Smooth muscle cell of the brain vasculature (primary cell): ENCODE data around the gene CTTN.

Source experiments
- DNase-seq: peaks from one replicate; pipeline ENCODE4 v3.0.0-alpha.2; 2012; ENCODE audit warnings: low read depth, low spot score

CTTN gene

DNA sequence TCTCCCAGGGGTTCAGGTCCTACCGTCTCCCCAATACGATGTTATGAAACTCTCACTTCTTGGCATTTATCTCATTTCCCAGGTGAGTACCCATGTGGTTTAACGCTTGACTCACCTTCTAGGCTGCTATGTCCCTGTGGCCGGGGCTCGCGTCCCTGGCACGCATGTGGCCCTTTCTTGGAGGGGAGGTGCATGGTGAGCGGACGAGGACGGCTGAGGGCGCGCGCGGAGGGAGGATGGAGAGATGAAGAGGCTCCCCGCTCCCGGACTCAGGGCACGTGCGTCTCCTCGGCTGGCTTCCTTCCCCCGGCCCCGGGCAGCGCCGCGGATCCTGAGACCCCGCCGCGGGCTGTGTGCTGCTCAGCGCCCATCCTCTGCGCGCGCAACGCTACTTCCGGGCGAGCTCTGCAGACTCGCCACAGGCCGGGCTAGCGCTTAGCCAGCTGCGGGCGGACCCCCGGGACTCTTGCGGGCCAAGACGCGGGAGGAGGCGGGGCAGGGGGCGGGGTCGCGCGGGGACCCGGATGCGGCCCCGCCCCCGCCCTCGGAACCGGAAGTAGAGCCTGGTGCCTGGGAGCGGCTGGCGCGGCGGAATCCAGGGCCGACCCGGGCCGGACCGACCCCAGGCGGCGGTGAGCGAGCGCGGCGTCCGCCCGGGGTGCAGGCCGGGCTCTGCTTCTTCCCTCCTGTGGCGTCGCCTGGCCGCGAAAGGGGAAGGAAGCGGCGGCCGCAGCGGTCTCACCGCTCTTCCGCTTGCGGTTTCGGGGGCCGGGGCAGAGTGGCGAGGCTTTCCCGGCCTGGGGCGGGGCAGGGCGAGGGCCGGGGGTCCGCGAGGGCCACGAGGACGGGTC is at the start of gene CTTN:
CTTN (plus strand) TSS at position 547 of the 851 bp plus-strand sequence. CDS start 8,769 bp downstream, outside the sequence.
- no peak for DNase-seq

DNA sequence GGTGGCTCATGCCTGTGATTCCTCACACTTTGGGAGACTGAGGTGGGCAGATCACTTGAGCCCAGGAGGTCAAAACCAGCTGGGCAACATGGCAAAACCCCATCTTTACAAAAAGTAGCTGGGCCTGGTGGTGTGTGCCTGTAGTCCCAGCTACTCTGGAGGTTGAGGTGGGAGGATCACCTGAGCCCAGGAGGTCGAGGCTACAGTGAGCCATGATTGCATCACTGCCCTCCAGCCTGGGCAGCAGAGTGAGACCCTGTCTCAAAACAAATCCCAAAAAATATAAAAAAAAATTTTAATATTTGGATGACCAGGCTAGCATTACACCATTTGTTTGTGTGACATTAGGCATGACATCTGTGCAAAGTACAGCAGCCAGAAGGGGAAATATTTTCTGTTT is 49.7 kb upstream of the CTTN start:
- DNase-seq = no peak

DNA sequence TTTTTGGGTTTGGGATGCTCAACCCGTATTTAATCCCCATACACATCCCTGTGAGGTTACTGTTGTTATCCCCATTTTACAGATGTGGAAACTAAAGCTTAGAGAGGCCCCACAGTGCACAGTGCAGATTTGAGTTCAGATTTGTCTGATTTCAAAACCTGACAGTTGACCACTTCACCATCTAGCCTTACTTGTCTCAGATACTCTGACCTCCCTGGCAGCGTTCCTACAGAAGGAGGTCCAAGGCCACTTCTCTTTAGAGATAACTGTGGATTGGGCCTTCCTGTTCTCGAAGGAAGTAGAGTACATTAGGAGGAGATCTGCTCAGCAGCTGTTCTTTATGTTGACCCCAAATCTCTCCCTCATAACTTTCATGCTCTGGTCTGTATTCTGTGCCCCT is 46.7 kb upstream of the CTTN start:
- no peak for DNase-seq

DNA sequence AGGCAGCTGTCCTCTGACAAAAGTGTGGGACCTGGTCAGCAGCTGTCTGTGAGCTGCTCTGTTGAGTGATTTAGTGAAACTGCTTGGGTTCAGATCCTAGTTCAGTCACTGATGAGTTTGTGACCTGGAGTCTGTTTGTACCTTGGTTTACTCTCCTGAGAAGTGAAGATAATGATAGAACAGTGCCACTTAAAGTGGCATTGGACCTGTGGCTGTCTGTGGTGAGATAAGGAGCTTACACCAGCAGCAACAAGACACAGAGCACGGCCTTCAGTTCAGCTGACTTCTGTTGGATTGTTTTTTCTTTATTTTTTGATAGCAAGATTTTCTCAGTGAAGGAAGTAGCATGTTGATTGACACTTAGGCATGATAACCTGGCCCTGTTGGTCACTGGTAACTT is 46.2 kb upstream of the CTTN start:
- DNase-seq = no peak

DNA sequence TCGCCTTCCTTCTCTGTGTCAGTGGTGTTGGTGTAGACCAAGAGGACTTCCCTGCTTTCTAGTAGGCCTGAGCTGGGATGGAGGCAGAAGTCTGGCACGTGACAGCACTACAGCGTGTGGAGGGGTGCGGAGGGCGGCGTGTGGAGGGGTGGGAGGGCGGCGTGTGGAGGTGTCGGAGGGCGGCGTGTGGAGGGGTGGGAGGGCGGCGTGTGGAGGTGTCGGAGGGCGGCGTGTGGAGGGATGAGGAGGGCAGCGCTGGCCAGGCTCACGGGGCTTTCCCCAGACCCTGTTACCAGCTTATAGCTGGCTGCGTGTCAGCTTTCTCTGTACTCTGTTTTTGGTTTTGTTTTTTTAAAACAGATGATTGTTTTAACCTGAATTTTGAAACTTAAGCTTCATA is 45.7 kb upstream of the CTTN start:
- no peak for DNase-seq

GRCh38 chr11:70353329-70353728 is 45.0 kb upstream of the CTTN start:
- no peak for DNase-seq

- no peak for DNase-seq
These were observed 44.3 kb upstream of the CTTN start for GRCh38 chr11:70353900-70354568.

- DNase-seq = no peak
These were observed 43.7 kb upstream of the CTTN start for GRCh38 chr11:70354629-70355028.

DNA sequence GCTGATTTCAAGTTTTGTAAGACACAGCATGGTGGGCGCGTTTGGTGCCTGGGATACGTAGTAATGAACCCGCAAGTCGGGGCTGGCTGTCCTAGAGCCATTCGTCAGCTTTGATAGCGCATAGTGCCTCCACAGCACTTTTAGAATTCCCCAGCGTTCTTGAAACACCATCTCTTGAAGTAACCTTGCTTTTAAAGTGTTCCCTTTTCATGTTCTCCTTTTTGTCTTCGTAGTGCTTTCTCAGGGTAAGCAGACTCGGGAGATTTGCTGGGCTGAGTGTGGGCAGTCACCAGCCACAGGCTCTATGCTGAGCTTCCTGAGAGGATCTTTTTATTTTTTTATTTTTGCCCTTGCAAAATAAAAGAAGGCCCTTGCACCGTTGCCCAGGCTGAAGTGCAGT is 39.6 kb upstream of the CTTN start:
- no peak for DNase-seq

GRCh38 chr11:70359451-70360205 is 38.7 kb upstream of the CTTN start:
- no peak for DNase-seq

GRCh38 chr11:70360211-70360610 is 38.1 kb upstream of the CTTN start:
- DNase-seq = no peak

DNA sequence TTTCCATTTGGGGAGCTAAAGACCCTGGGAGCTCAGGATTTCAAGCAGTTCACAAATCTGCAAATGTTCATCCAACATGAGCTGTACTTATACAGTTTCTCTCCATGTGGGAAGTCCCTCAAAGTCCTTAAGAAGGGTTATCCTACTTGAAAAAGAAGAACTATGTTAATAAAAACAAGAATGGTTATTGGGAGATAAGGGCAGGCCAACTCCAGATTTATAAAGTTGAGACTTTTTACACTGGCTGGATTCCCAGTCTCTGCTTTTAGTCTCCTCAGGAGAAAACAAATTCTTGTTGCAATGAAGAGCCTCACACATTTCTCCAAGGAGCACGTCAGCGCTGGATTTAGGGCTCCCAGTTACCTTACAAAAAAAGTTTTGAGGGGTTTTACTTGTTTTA is 34.2 kb upstream of the CTTN start:
- DNase-seq = no peak

DNA sequence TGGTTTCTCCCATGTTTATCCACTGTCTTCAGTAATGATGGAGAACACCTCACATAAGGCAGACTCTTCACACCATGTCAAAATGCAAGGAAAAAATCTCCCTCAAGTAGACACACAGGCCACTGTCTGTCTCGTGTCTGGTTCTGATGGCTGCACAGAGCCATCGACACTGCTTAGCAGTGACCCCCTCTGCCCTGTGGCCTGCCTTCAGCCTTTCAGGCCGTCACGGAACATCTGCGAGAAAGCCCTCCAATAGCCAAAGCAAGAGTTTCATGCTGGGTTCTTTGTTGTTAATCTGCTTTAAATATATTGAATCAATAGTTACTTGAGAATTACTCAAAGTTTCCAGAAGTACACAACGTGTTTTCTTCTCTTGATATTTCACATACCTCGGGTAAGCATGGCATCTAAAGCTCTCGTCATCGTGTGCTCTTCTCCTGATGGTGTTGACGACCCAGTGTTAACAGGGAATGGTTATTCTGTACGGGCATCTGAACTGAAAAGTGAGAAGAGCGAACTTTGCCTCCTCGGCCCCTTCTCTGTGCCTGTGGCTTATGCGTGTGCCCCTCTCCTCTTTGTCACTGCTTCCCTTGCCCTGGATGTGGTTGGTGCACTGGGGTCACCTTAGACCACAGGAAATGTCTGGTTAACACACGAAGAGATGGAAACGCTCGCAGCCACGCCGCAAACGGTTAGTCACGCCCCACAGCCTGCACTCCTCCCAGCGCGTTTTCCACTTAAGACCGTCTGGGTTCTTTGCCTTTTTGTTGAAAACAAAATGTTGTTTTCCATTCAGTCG is 33.4 kb upstream of the CTTN start:
- no peak for DNase-seq

- DNase-seq = no peak
These were observed 32.8 kb upstream of the CTTN start for GRCh38 chr11:70365544-70365927.

GRCh38 chr11:70367071-70367470 is 31.3 kb upstream of the CTTN start:
- DNase-seq = peak; percentile 17

GRCh38 chr11:70368961-70369360 is 29.4 kb upstream of the CTTN start:
- DNase-seq = no peak

DNA sequence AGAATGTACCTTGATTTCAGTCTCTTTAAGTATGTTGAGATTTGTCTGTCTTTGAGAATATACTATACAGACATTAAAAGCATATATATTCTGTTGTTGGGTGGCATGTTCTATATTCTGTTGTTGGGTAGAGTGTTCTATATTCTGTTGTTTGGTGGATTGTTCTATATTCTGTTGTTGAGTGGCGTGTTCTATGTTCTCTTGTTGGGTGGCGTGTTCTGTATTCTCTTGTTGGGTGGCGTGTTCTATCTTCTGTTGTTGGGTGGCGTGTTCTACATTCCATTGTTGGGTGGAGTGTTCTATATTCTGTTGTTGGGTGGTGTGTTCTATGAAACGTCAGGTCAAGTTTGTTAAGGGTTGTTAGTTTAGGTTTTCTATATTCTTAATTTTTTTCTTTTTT is 27.1 kb upstream of the CTTN start:
- DNase-seq = no peak

DNA sequence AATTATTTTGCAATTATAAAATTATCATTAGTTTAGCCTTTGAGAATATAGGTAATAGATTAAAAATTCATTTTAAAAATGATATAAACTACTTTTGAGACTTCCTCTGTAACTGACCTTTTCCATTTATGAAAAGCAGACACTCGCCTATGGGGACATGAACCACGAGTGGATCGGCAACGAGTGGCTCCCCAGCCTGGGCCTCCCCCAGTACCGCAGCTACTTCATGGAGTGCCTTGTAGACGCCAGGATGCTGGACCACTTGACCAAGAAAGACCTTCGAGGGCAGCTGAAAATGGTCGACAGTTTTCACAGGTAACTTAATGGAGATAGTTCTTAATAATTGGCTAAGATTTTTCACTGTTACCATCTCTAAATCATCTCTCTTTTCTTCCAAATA is 26.3 kb upstream of the CTTN start:
- DNase-seq = no peak

GRCh38 chr11:70376621-70377020 is 21.7 kb upstream of the CTTN start:
- DNase-seq = no peak

- DNase-seq = no peak
These were observed 20.7 kb upstream of the CTTN start for GRCh38 chr11:70377645-70378044.

DNA sequence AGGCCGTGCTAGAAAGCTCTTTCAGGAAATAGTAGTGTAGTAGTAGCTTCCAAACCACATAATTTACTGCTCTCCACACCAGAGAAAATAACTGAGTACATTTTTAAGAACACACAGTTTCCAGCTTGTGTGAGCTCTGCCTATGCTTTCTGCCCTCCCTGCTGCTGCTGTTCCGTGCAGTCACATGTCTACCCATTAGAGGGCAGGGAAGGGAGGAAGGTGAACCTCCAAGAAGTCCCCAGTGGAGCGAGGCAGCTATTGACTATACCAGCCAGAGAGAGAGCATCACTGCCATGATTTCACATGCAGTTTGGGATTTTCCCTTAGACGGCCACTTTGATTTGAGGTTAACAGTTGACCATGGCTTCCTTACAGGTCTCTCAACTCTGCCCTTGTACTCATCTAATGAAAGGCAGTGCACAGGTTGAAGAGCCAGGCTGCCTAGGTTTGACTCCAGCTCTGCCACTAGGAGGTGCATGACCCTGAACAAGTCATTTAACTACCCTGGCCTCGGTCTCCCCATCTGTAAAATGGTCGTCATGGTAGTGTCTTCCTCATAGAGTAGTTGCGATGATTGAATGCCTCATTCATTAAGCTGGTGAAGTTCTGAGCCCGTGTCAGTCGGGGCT is 19.7 kb upstream of the CTTN start:
- DNase-seq = no peak
